ENCODE data around the gene BSND.

DNA sequence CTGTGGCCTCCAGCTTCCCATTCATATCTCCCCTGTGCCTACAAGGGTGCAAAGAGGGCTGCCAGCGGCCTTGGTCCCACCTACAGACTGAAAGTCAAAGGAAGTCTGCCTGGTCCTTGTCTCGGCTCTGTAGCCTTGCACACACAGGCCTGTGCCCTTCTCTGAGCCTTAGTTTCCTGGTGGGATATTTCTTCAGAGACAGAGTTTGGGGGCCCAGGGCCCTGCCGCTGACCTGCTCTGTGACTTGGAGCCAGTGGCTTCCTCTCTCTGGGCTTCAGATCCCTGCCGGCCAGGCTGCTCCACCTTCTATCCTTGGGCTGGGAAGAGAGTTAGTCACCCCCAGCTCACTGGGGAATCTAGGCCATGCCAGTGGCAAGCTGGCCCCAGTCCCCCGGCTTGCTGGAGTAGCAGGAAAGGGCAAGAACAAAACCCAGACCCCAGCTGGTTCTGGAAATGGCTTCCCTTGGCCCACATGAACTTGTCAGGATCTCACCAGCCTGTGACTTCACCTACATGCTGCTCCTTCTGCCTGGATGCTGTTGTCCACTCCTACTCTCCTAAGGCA is 19.3 kb upstream of the BSND start:
- TF ChIP-seq, protein P1, sequence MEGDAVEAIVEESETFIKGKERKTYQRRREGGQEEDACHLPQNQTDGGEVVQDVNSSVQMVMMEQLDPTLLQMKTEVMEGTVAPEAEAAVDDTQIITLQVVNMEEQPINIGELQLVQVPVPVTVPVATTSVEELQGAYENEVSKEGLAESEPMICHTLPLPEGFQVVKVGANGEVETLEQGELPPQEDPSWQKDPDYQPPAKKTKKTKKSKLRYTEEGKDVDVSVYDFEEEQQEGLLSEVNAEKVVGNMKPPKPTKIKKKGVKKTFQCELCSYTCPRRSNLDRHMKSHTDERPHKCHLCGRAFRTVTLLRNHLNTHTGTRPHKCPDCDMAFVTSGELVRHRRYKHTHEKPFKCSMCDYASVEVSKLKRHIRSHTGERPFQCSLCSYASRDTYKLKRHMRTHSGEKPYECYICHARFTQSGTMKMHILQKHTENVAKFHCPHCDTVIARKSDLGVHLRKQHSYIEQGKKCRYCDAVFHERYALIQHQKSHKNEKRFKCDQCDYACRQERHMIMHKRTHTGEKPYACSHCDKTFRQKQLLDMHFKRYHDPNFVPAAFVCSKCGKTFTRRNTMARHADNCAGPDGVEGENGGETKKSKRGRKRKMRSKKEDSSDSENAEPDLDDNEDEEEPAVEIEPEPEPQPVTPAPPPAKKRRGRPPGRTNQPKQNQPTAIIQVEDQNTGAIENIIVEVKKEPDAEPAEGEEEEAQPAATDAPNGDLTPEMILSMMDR (IDR thresholded peaks at IDR 0.05) = no peak
- TF ChIP-seq POLR2AphosphoS5 (IDR thresholded peaks at IDR 0.05) (no peak), POLR2A (IDR thresholded peaks at IDR 0.05) (no peak)
